ENCODE measurements around the gene CCNB1IP1.

GRCh38 chr14:20328705-20329104, 4.4 kb downstream of the CCNB1IP1 start:
- TF ChIP-seq USF2 (CRISPR knock-in tag; IDR thresholded peaks at IDR 0.05): no peak
- no peak for TF ChIP-seq CTCF (IDR thresholded peaks at IDR 0.05)
- TF ChIP-seq ZNF317 (CRISPR knock-in tag; IDR thresholded peaks at IDR 0.05; ENCODE audit: borderline replicate concordance, low read depth): no peak
- no peak for TF ChIP-seq SP1 (CRISPR knock-in tag; conservative IDR thresholded peaks at IDR 0.05)
- TF ChIP-seq RELA (CRISPR knock-in tag; IDR thresholded peaks at IDR 0.05; ENCODE audit: borderline replicate concordance): no peak
- TF ChIP-seq ATF3 (CRISPR knock-in tag; conservative IDR thresholded peaks at IDR 0.05): no peak
- TF ChIP-seq ZNF121 (CRISPR knock-in tag; IDR thresholded peaks at IDR 0.05): no peak
- TF ChIP-seq FOXP4 (CRISPR knock-in tag; IDR thresholded peaks at IDR 0.05): no peak
- TF ChIP-seq CREM (CRISPR knock-in tag; IDR thresholded peaks at IDR 0.05): no peak
- TF ChIP-seq TEAD1 (CRISPR knock-in tag; IDR thresholded peaks at IDR 0.05): no peak
- no peak for TF ChIP-seq TEAD4 (CRISPR knock-in tag; IDR thresholded peaks at IDR 0.05)
